Calu3 (cell line): ENCODE measurements around the gene FBXO42. TPM values are rescaled to one million over a fixed set of nuclear protein-coding genes. Genes with fewer than 3 reads are reported as not detected.
"Not testable (repeated sequence)": the region's sequence is repeated elsewhere in the genome, so short reads cannot be mapped to it uniquely, and the experiment has no call there.

ENCODE experiments used
- BruUV-seq: library from RNA; stranded (reverse); fragments of 400-500 nt; replicated peaks from 2 replicates; lab custom pipeline; 2021; lab: Mats Ljungman, UMichigan
- CTCF ChIA-PET: fragments of 300-600 bp; sonication (Branson Sonifier 250); formaldehyde crosslinking; loops from one replicate; lab custom pipeline; 2022; ENCODE audit warnings: antibody characterized with exemption; lab: Charles Lee
- DNase-seq: peaks from one replicate; pipeline ENCODE4 v3.0.0; 2022
- H3K27ac Mint-ChIP-seq: one replicate; pipeline ENCODE4 v1.8.0; 2022; ENCODE audit warnings: mixed read lengths; ENCODE audit not compliant: unreplicated experiment
- H3K27me3 Mint-ChIP-seq: one replicate; pipeline ENCODE4 v1.8.0; 2022; ENCODE audit warnings: mixed read lengths; ENCODE audit not compliant: unreplicated experiment
- H3K36me3 Mint-ChIP-seq: one replicate; pipeline ENCODE4 v1.8.0; 2022; ENCODE audit warnings: mild to moderate bottlenecking, moderate library complexity, mixed read lengths; ENCODE audit not compliant: insufficient read depth, unreplicated experiment
- H3K4me1 Mint-ChIP-seq: one replicate; pipeline ENCODE4 v1.8.0; 2022; ENCODE audit warnings: mild to moderate bottlenecking, low read depth, mixed read lengths; ENCODE audit not compliant: unreplicated experiment
- H3K4me3 Mint-ChIP-seq: one replicate; pipeline ENCODE4 v1.8.0; 2022; ENCODE audit warnings: mild to moderate bottlenecking, low read depth, moderate library complexity, mixed read lengths; ENCODE audit not compliant: unreplicated experiment
- H3K9me3 Mint-ChIP-seq: one replicate; pipeline ENCODE4 v1.8.0; 2022; ENCODE audit warnings: low read depth, mixed read lengths; ENCODE audit not compliant: unreplicated experiment
- intact Hi-C: fragments of 100-400 bp; cut with micrococcal nuclease; formaldehyde crosslinking; loops from one replicate; pipeline ENCODE4 v1.10.0; 2022; ENCODE audit not compliant: unreplicated experiment
- total RNA-seq: library from RNA; stranded (reverse); gene quantifications from 2 replicates; pipeline ENCODE4 v1.2.3, GENCODE V29; 2022
- TF ChIP-seq, protein P1 (sequence below): fragments of 200-600 bp; IDR thresholded peaks from one replicate; pipeline ENCODE4 v1.8.0; 2022; ENCODE audit warnings: antibody characterized with exemption; ENCODE audit not compliant: unreplicated experiment

Gene FBXO42
- total RNA-seq, 1 experiment from 2014 or later, result 10.6 TPM

DNA sequence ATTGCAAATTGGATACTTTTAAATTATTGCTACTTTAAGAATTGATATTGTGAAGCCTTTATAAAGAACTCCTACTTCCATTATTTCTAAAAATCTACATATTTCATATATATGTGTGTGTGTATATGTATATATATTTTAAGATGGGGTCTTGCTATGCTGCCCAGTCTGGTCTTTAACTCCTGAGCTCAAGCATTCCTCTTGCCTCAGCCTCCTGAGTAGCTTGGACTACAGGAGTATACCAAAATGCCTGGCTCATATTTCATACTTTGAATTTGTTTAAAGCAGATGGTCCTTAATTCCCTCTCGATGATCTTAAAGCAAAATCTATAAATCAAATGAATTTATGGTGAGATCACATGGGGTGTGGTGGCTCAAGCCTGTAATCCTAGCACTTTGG, 90.2 kb downstream of the FBXO42 start:
- DNase-seq, result no peak
- Mint-ChIP-seq H3K4me1 (peaks cover 6% of the 10 kb centered on the region), H3K4me3 (no peak overlapping the region), H3K9me3 (no peaks in the 10 kb centered on the region), H3K27ac (no peak overlapping the region), H3K27me3 (no peaks in the 10 kb centered on the region), H3K36me3 (no peaks in the 10 kb centered on the region)
- intact Hi-C loops, result no loop called here
- BruUV-seq, result no TSS peak
- TF ChIP-seq, protein P1, sequence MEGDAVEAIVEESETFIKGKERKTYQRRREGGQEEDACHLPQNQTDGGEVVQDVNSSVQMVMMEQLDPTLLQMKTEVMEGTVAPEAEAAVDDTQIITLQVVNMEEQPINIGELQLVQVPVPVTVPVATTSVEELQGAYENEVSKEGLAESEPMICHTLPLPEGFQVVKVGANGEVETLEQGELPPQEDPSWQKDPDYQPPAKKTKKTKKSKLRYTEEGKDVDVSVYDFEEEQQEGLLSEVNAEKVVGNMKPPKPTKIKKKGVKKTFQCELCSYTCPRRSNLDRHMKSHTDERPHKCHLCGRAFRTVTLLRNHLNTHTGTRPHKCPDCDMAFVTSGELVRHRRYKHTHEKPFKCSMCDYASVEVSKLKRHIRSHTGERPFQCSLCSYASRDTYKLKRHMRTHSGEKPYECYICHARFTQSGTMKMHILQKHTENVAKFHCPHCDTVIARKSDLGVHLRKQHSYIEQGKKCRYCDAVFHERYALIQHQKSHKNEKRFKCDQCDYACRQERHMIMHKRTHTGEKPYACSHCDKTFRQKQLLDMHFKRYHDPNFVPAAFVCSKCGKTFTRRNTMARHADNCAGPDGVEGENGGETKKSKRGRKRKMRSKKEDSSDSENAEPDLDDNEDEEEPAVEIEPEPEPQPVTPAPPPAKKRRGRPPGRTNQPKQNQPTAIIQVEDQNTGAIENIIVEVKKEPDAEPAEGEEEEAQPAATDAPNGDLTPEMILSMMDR, result no peak
- CTCF ChIA-PET, result no interaction called here

DNA sequence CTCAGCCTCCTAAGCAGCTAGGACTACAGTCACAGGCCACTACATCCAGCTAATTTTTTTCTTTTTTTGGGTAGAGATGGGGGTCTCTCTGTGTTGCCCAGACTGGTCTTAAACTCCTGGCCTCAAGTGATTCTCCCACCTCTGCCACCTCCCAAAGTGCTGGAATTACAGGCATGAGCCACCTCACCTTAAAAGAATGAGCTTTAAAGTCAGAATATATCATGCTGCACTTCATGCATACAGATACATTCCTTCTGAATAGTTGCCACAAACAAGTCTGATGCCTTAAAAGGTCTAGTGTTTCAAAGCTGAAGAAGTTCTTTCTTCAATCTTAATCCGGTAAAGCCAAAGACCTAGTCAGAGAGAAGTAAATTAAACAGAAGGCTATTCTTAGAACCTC, 91.5 kb downstream of the FBXO42 start:
- Mint-ChIP-seq H3K27ac (no peak overlapping the region), H3K27me3 (no peaks in the 10 kb centered on the region), H3K4me1 (no peaks in the 10 kb centered on the region), H3K36me3 (no peaks in the 10 kb centered on the region), H3K4me3 (no peak overlapping the region), H3K9me3 (no peaks in the 10 kb centered on the region)
- TF ChIP-seq, protein P1, result no peak
- DNase-seq, result no peak
- BruUV-seq, result no TSS peak
- intact Hi-C loops, result no loop called here
- CTCF ChIA-PET, result no interaction called here

DNA sequence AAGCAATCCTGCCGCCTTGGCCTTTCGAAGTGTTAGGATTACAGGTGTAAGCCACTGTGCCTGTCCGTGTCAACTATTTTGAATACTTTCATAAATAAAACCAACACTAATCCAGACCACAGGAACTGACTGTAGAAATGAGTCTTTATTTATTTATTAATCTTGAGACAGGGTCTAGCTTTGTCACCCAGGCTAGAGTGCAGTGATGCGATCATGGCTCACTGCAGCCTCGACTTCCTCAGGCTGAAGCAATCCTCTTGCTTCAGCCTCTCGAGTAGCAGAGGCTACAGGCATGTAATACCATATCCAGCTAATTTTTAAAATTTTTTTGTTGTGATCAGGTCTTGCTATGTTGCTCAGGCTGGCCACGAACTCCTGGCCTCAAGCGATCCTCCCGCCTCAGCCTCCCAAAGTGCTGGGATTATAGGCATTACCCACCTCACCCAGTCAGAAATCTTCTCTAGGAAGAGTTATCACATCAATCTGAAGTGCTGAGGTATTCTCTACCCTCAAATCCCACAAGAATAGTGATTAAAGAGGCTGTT, 93.6 kb downstream of the FBXO42 start:
- peaks cover 6% of the 10 kb centered on the region for H3K36me3 Mint-ChIP-seq
- H3K4me1 Mint-ChIP-seq, result no peaks in the 10 kb centered on the region
- no peak for DNase-seq
- TF ChIP-seq, protein P1, result no peak
- BruUV-seq, result no TSS peak
- H3K27ac Mint-ChIP-seq, result no peak overlapping the region
- H3K9me3 Mint-ChIP-seq, result no peaks in the 10 kb centered on the region
- H3K4me3 Mint-ChIP-seq, result no peak overlapping the region
- no peaks in the 10 kb centered on the region for H3K27me3 Mint-ChIP-seq
- intact Hi-C loops, result no loop called here
- CTCF ChIA-PET, result no interaction called here

DNA sequence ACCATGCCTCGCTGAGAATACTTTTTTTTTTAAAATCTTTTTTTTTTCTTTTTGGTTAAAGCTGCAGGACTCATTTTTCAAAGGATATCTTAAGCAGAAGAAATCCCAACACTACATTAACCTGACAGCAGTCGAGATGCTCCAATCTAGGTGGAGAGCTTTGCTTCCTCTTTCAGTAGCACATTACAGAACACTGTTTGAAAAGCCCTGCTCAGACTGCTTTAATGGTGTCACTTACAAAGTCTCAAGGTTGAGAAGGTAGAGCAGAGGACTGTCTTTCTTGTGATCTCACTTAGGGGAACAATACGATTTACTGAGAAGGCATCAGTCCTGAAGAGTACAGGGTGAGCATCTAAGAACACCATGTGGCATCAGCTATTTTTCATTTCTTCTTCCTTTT, 94.3 kb downstream of the FBXO42 start:
- intact Hi-C loops, result no loop called here
- BruUV-seq, result no TSS peak
- Mint-ChIP-seq H3K27me3 (no peaks in the 10 kb centered on the region), H3K27ac (no peak overlapping the region), H3K9me3 (no peaks in the 10 kb centered on the region), H3K4me1 (no peaks in the 10 kb centered on the region), H3K4me3 (no peak overlapping the region), H3K36me3 (peaks cover 6% of the 10 kb centered on the region)
- TF ChIP-seq, protein P1, result no peak
- no peak for DNase-seq
- CTCF ChIA-PET, result no interaction called here

DNA sequence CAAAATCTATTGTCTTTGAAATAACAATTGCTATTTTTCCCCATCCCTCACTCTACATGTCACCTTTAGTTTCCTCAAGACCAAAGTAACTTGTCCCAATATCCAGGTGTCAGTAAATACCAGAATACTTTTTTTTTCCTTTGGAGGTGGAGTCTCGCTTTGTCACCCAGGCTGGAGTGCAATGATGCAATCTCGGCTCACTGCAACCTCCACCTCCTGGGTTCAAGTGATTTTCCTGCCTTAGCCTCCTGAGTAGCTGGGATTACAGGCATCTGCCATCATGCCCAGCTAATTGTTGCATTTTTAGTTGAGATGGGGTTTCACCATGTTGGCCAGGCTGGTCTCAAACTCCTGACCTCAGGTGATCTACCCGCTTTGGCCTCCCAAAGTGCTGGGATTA, 94.7 kb downstream of the FBXO42 start:
- CTCF ChIA-PET, BruUV-seq, H3K27me3 Mint-ChIP-seq, DNase-seq, H3K4me1 Mint-ChIP-seq, H3K4me3 Mint-ChIP-seq, H3K36me3 Mint-ChIP-seq, intact Hi-C loops, H3K9me3 Mint-ChIP-seq, H3K27ac Mint-ChIP-seq: not testable (repeated sequence)
